HG03354 (cell line): ENCODE data around the gene CCDC85B.
A peak's percentile ranks its signal among the peaks of the same experiment; 100 is the strongest.

ENCODE experiments used
- ATAC-seq: cut with Tn5 transposase; IDR thresholded peaks from one replicate; pipeline ENCODE4 v1.9.1; 2021; ENCODE audit warnings: mild to moderate bottlenecking; ENCODE audit not compliant: unreplicated experiment, poor library complexity, severe bottlenecking

CCDC85B gene

GRCh38 chr11:65867284-65868071 lies 23.0 kb upstream of the CCDC85B start:
- ATAC-seq = no peak

- no peak for ATAC-seq
Measured at GRCh38 chr11:65868076-65868667, 22.3 kb upstream of the CCDC85B start.

GRCh38 chr11:65868907-65869306 lies 21.6 kb upstream of the CCDC85B start:
- ATAC-seq = no peak

GRCh38 chr11:65869643-65870306 lies 20.7 kb upstream of the CCDC85B start:
- no peak for ATAC-seq

- ATAC-seq = no peak
Measured at GRCh38 chr11:65870307-65870658, 20.2 kb upstream of the CCDC85B start.

GRCh38 chr11:65870706-65871681 lies 19.5 kb upstream of the CCDC85B start:
- no peak for ATAC-seq

GRCh38 chr11:65871811-65872548 lies 18.5 kb upstream of the CCDC85B start:
- ATAC-seq = no peak

- no peak for ATAC-seq
Measured at GRCh38 chr11:65872586-65873317, 17.7 kb upstream of the CCDC85B start, which contains the start of gene EFEMP2. Gene EFEMP2 (minus strand): TSS chr11:65872800. CDS start chr11:65872354, 446 bp downstream.

GRCh38 chr11:65873318-65874156 lies 16.9 kb upstream of the CCDC85B start:
- ATAC-seq = peak; percentile 80

GRCh38 chr11:65879617-65880016 lies 10.9 kb upstream of the CCDC85B start, which contains the start of gene CTSW:
Gene CTSW (plus strand): TSS chr11:65879837. CDS start chr11:65879855, 18 bp downstream.
- no peak for ATAC-seq

GRCh38 chr11:65880027-65880426 lies 10.4 kb upstream of the CCDC85B start:
- no peak for ATAC-seq

GRCh38 chr11:65880844-65881421 lies 9.5 kb upstream of the CCDC85B start:
- no peak for ATAC-seq

GRCh38 chr11:65882120-65883057 lies 8.1 kb upstream of the CCDC85B start:
- no peak for ATAC-seq

- no peak for ATAC-seq
Measured at GRCh38 chr11:65883058-65883761, 7.3 kb upstream of the CCDC85B start.
